ENCODE data around the gene NKD2. TPM values are rescaled to one million over a fixed set of nuclear protein-coding genes. Genes with fewer than 3 reads are reported as not detected.

The NKD2 gene
- total RNA-seq, 1 donor from 2014 or later, result 3.7 TPM

GRCh38 chr5:1007681-1008450 lies 736 bp upstream of the NKD2 start:
- peak overlapping the region; percentile 74 for H3K4me3 ChIP-seq
- no peak overlapping the region for H3K27ac ChIP-seq (replicated peaks)
- intact Hi-C loops (cut with micrococcal nuclease), result no loop called here
- H3K4me1 ChIP-seq, result peaks cover 66% of the 10 kb centered on the region
- no peaks in the 10 kb centered on the region for H3K36me3 ChIP-seq
- H3K9me3 ChIP-seq (replicated peaks), result no peaks in the 10 kb centered on the region
- TF ChIP-seq CTCF (IDR thresholded peaks at IDR 0.05; ENCODE audit: borderline replicate concordance), result no peak
- DNase-seq, result peak; percentile 17
- peaks cover 22% of the 10 kb centered on the region for H3K27me3 ChIP-seq (ENCODE audit: low read depth)

- TF ChIP-seq CTCF (IDR thresholded peaks at IDR 0.05; ENCODE audit: borderline replicate concordance), result no peak
- peaks cover 22% of the 10 kb centered on the region for H3K27me3 ChIP-seq (ENCODE audit: low read depth)
- no peaks in the 10 kb centered on the region for H3K9me3 ChIP-seq (replicated peaks)
- intact Hi-C loops (cut with micrococcal nuclease), result no loop called here
- peak overlapping the region; percentile 38 for H3K27ac ChIP-seq (replicated peaks)
- no peaks in the 10 kb centered on the region for H3K36me3 ChIP-seq
- peak overlapping the region; percentile 74 for H3K4me3 ChIP-seq
- peaks cover 54% of the 10 kb centered on the region for H3K4me1 ChIP-seq
- peak; percentile 12 for DNase-seq
Measured at GRCh38 chr5:1009359-1010180, 968 bp downstream of the NKD2 start.

- Histone ChIP-seq H3K27ac (replicated peaks) (peak overlapping the region; percentile 24), H3K9me3 (replicated peaks) (no peaks in the 10 kb centered on the region), H3K27me3 (ENCODE audit: low read depth) (peaks cover 22% of the 10 kb centered on the region), H3K4me3 (peak overlapping the region; percentile 74), H3K36me3 (no peaks in the 10 kb centered on the region), H3K4me1 (peaks cover 52% of the 10 kb centered on the region)
- DNase-seq, result peak; percentile 25
- intact Hi-C loops (cut with micrococcal nuclease), result no loop called here
- TF ChIP-seq CTCF (IDR thresholded peaks at IDR 0.05; ENCODE audit: borderline replicate concordance), result peak; percentile 39
Measured at GRCh38 chr5:1010181-1010510, 1.5 kb downstream of the NKD2 start.

GRCh38 chr5:1010641-1011046 lies 2.0 kb downstream of the NKD2 start:
- Histone ChIP-seq H3K27ac (replicated peaks) (no peak overlapping the region), H3K36me3 (no peaks in the 10 kb centered on the region), H3K9me3 (replicated peaks) (no peaks in the 10 kb centered on the region), H3K4me1 (peaks cover 50% of the 10 kb centered on the region), H3K4me3 (peak overlapping the region; percentile 74), H3K27me3 (ENCODE audit: low read depth) (peaks cover 22% of the 10 kb centered on the region)
- TF ChIP-seq CTCF (IDR thresholded peaks at IDR 0.05; ENCODE audit: borderline replicate concordance), result no peak
- DNase-seq, result peak; percentile 17
- intact Hi-C loops (cut with micrococcal nuclease), result no loop called here

- peaks cover 44% of the 10 kb centered on the region for H3K4me1 ChIP-seq
- intact Hi-C loops (cut with micrococcal nuclease), result no loop called here
- H3K4me3 ChIP-seq, result no peak overlapping the region
- no peak overlapping the region for H3K27ac ChIP-seq (replicated peaks)
- DNase-seq, result peak; percentile 22
- no peaks in the 10 kb centered on the region for H3K36me3 ChIP-seq
- H3K27me3 ChIP-seq (ENCODE audit: low read depth), result peaks cover 22% of the 10 kb centered on the region
- peak; percentile 19 for TF ChIP-seq CTCF (IDR thresholded peaks at IDR 0.05; ENCODE audit: borderline replicate concordance)
- no peaks in the 10 kb centered on the region for H3K9me3 ChIP-seq (replicated peaks)
Measured at GRCh38 chr5:1011226-1011631, 2.6 kb downstream of the NKD2 start.

Measured in left ventricle myocardium inferior (tissue), 1 donor.